ENCODE data around the gene ALDH1A1.

GRCh38 chr9:72905514-72906480, 47.1 kb downstream of the ALDH1A1 start:
- no peak for TF ChIP-seq SIX5 (IDR thresholded peaks at IDR 0.05; ENCODE audit: low read depth, low read length)
- no peak for TF ChIP-seq POLR2A (IDR thresholded peaks at IDR 0.05; ENCODE audit: control extremely low read depth in 1 of 2, low read depth in 2 of 2, low read length in 2 of 2)
- no peak for TF ChIP-seq EGR1 (IDR thresholded peaks at IDR 0.05; ENCODE audit: borderline replicate concordance, low read depth, low read length)
- TF ChIP-seq CTCF (IDR thresholded peaks at IDR 0.05; ENCODE audit: control extremely low read depth in 1 of 3, insufficient read depth in 1 of 3, low read depth in 1 of 3, low read length in 3 of 3), result no peak
- TF ChIP-seq NANOG (IDR thresholded peaks at IDR 0.05; ENCODE audit: insufficient read depth, low read depth, low read length, poor library complexity, severe bottlenecking), result no peak
- TF ChIP-seq ZNF274 (IDR thresholded peaks at IDR 0.05; ENCODE audit: borderline replicate concordance, extremely low read depth, low read length), result no peak
- no peak for TF ChIP-seq RNF2 (IDR thresholded peaks at IDR 0.05; ENCODE audit: borderline replicate concordance, low read depth, low read length, missing control alignments, poor library complexity, severe bottlenecking)
- no peak for TF ChIP-seq SUZ12 (IDR thresholded peaks at IDR 0.05; ENCODE audit: low read length)
- no peak for TF ChIP-seq YY1 (IDR thresholded peaks at IDR 0.05; ENCODE audit: low read depth, low read length)
- no peak for TF ChIP-seq CEBPB (IDR thresholded peaks at IDR 0.05; ENCODE audit: low read depth, low read length)
- no peak for TF ChIP-seq ATF3 (IDR thresholded peaks at IDR 0.05; ENCODE audit: insufficient read depth, low read depth, low read length)

Measured in H1 (cell line).